Measurements from ENCODE around the gene CEP250.
A peak's percentile ranks its signal among the peaks of the same experiment; 100 is the strongest.

The CEP250 gene

DNA sequence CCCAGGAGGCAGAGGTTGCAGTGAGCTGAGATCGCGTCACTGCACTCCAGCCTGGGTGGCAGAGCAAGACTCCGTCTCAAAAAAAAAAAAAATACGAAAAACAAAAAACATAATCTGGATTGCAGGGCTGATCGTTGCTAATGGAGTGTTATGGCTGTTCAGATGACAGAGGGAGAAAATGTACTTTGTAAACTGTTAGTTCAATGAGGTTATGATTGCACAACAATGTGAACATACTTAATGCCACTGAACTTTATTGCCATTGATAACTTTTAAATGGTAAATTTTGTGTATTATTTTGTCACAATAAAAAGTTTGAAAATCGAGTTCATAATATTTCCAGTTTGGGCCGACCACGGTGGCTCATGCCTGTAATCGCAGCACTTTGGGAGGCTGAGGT lies 63.6 kb downstream of the CEP250 start:
- H3K4me3 ChIP-seq: no peak overlapping the region
- no peak for DNase-seq
- H3K27me3 ChIP-seq: no peaks in the 10 kb centered on the region
- no peaks in the 10 kb centered on the region for H3K9me3 ChIP-seq
- intact Hi-C loops (cut with DNase I; ENCODE audit: low total_unique reads): no loop called here
- peaks cover 0 to 20% (median 4%) of the 10 kb centered on the region in 3 donors for H3K36me3 ChIP-seq
- TF ChIP-seq, protein P1, sequence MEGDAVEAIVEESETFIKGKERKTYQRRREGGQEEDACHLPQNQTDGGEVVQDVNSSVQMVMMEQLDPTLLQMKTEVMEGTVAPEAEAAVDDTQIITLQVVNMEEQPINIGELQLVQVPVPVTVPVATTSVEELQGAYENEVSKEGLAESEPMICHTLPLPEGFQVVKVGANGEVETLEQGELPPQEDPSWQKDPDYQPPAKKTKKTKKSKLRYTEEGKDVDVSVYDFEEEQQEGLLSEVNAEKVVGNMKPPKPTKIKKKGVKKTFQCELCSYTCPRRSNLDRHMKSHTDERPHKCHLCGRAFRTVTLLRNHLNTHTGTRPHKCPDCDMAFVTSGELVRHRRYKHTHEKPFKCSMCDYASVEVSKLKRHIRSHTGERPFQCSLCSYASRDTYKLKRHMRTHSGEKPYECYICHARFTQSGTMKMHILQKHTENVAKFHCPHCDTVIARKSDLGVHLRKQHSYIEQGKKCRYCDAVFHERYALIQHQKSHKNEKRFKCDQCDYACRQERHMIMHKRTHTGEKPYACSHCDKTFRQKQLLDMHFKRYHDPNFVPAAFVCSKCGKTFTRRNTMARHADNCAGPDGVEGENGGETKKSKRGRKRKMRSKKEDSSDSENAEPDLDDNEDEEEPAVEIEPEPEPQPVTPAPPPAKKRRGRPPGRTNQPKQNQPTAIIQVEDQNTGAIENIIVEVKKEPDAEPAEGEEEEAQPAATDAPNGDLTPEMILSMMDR (IDR thresholded peaks at IDR 0.05): no peak
- H3K27ac ChIP-seq: no peak overlapping the region
- no peaks in the 10 kb centered on the region for H3K4me1 ChIP-seq

DNA sequence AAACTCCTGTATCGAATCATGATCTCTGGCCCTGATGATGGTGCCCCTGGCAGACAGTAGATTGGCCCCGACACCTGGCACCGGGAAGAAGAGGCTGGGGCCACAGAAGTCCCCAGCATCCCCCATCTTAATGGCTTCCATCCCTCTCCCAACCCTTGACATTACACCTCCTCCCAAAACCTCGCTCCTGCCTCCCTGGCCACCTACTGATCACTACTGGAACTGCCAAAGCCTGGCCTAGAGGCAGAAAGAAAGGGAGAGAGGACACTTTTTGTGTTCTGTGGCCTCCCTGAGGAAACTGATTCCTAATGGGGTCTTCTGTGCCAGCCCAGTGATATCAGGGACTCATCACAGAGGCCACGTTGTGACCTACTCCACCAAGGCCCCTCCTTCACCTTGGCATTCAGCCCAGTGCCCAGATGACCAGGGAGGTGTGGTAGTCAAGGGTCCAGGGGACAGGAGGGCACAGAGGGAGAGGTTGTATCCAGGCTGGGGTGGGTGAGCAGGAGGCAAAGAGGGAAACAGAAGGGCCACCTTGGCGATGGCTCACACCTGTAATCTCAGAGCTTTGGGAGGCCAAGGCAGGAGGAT lies 68.0 kb downstream of the CEP250 start:
- Histone ChIP-seq H3K27ac (no peak overlapping the region), H3K36me3 (no peaks in the 10 kb centered on the region), H3K9me3 (no peaks in the 10 kb centered on the region), H3K27me3 (no peaks in the 10 kb centered on the region), H3K4me3 (no peak overlapping the region), H3K4me1 (no peaks in the 10 kb centered on the region)
- intact Hi-C loops (cut with DNase I; ENCODE audit: low total_unique reads): no loop called here
- TF ChIP-seq, protein P1 (IDR thresholded peaks at IDR 0.05): peak; percentile 23 to 41
- no peak for DNase-seq

DNA sequence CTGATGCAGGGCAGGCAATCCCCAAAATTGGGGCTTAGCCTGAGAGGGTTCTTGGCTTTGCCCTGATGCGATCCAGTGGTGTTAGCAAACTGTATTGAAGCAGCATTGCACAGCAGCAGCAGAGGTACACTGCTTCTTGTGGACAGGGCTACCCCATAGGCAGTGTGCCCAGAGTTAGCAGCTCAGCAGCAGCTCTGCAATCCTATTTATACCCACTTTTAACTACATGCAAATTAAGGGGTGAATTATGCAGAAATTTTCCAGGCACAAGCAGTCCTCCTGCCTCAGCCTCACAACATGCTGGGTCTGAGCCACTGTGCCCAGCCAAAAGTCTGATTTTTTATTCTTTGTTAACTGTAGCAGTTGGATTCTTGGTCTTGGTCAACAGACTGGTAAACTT lies 70.2 kb downstream of the CEP250 start:
- H3K9me3 ChIP-seq: no peaks in the 10 kb centered on the region
- no peak for DNase-seq
- H3K36me3 ChIP-seq: no peaks in the 10 kb centered on the region
- no peak overlapping the region for H3K27ac ChIP-seq
- H3K4me3 ChIP-seq: no peak overlapping the region
- no peaks in the 10 kb centered on the region for H3K4me1 ChIP-seq
- no peaks in the 10 kb centered on the region for H3K27me3 ChIP-seq
- TF ChIP-seq, protein P1 (IDR thresholded peaks at IDR 0.05): no peak
- intact Hi-C loops (cut with DNase I; ENCODE audit: low total_unique reads): no loop called here

DNA sequence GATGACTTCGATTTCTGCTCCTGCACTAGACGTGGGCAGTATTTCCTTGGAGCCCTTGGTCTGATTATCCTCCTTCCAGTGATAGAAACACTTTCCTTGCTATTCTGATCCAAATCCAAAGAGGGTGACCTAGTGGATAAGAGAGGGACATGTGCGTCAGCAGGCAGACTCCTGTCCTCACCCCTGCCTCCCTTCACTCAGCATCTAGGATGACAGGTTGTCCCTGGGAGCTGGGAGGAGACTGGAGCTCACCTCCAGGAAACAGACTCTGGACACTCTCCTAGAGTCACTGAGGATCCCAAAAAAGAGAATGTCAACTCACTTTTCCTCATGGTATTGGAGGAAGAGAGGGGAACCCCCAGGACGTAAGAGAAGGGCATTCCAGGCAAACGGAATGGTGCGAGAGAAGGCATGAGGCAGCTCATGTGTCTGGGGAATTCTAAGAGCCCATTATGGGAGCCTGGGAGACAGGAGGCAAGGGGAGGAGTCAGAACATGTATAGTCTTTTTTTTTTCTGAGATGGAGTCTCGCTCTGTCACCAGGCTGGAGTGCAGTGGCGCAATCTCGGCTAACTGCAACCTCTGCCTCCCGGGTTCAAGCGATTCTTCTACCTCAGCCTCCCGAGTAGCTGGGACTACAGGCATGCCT lies 71.8 kb downstream of the CEP250 start:
- H3K27me3 ChIP-seq: no peaks in the 10 kb centered on the region
- no peaks in the 10 kb centered on the region for H3K36me3 ChIP-seq
- DNase-seq: no peak
- no peak overlapping the region for H3K4me3 ChIP-seq
- no peaks in the 10 kb centered on the region for H3K4me1 ChIP-seq
- TF ChIP-seq, protein P1 (IDR thresholded peaks at IDR 0.05): no peak
- intact Hi-C loops (cut with DNase I; ENCODE audit: low total_unique reads): no loop called here
- no peak overlapping the region for H3K27ac ChIP-seq
- no peaks in the 10 kb centered on the region for H3K9me3 ChIP-seq

DNA sequence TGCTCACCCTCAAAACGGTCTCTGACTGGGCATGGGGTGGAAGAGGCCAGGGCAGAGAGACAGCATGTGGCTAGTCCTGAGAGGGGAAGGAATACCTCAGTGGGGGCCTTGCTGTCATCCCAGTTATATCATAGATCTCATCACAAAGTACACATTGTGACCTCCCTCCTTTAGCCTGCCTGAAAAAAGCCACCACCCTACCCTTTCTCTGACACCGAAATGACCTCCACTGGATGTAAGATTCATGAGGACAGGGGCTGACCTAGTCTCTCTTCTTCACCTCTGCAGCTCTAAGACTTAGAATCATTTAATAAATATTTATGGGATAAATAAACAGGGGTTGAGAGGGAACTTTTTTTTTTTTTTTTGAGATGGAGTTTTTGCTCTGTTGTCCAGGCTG lies 74.2 kb downstream of the CEP250 start, which contains the start of gene C20orf173:
Gene C20orf173, minus strand, starts transcription at position 101 of the 400 bp plus-strand sequence. CDS start 279 bp downstream, outside the sequence.
- no peak for DNase-seq
- TF ChIP-seq, protein P1 (IDR thresholded peaks at IDR 0.05): no peak
- no peaks in the 10 kb centered on the region for H3K27me3 ChIP-seq
- H3K36me3 ChIP-seq: no peaks in the 10 kb centered on the region
- no peaks in the 10 kb centered on the region for H3K4me1 ChIP-seq
- no peaks in the 10 kb centered on the region for H3K9me3 ChIP-seq
- intact Hi-C loops (cut with DNase I; ENCODE audit: low total_unique reads): no loop called here
- H3K27ac ChIP-seq: no peak within 1 kb of the TSS
- H3K4me3 ChIP-seq: no peak within 1 kb of the TSS
